Activated CD4-positive, alpha-beta T cell treated with anti-CD3 and anti-CD28 coated beads for 48 hours (primary cell): ENCODE measurements around the gene MCOLN2.
A peak's percentile ranks its signal among the peaks of the same experiment; 100 is the strongest.
"Not testable (repeated sequence)": the region's sequence is repeated elsewhere in the genome, so short reads cannot be mapped to it uniquely, and the experiment has no call there.

Experiments used
- DNase-seq: peaks from one replicate; pipeline ENCODE4 v3.0.0-alpha.2; 2020

MCOLN2 gene

DNA sequence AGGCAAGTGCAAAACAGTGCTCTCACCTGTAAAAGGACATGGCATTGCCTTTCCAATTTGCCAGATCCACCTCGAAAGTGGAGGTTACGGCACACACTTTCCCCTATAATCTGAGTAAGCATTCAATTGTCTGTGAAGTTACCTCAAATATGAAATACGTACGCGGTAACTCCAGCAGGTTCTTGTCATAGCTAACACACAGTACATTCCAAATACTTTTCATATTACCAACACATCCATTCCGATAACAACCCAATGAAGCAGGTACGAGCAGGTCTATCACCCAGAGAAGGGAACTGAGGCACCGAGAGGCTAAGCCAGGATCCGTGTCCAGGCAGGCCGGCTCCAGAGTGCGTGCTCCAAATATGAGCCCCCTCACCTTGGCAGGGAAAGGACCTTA lies 57.2 kb downstream of the MCOLN2 start:
- no peak for DNase-seq

DNA sequence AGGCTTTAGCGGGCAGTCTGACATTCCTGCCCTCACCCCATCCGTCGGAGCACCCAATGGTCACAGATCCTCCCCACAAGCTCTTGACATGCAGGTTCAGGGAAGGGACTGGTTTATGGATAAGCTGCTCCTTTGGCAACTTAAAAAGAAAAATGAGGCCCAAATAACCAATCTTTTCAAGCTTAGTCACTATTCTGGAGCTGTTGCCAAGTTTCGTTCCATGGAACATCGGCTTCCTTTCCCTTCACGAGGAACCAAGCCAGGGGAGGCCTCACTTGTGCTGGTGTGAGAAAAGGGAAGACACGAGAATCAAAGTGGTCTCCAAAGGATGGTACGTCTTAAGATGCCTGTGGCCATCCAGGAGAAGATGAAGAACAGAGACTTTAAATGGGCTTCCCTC lies 57.8 kb downstream of the MCOLN2 start:
- DNase-seq = no peak

DNA sequence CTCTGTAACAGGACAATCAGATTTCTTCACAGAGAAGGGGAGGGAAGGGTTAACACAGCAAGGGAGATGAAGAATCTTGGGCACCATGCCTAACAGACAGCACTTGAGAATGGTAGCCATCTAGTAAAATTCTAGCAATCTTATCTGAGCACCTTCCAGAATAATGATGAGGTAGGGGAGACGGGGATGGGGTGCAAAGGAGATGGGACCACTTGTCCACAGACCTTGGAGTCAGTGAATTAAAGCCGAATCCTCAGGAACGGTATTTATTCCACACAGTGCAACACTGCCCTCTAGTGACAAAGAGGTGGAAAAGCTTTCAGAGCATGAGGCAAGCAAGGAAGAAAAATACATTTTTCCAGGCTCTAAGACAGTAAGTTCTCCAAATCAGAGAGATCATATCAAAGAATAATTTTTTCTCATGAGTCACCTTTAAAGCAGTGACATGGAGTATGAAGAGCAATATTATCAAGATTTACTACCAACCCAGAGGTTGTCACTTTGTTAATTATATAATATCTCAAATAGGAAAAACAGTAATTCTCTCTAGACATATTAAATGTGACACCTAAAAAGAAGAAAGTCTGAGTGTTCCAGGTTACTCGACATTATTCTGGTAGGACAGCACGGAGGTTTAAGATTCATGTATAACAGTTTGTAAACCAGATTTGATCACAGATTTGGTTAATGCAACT lies 60.6 kb downstream of the MCOLN2 start:
- no peak for DNase-seq

DNA sequence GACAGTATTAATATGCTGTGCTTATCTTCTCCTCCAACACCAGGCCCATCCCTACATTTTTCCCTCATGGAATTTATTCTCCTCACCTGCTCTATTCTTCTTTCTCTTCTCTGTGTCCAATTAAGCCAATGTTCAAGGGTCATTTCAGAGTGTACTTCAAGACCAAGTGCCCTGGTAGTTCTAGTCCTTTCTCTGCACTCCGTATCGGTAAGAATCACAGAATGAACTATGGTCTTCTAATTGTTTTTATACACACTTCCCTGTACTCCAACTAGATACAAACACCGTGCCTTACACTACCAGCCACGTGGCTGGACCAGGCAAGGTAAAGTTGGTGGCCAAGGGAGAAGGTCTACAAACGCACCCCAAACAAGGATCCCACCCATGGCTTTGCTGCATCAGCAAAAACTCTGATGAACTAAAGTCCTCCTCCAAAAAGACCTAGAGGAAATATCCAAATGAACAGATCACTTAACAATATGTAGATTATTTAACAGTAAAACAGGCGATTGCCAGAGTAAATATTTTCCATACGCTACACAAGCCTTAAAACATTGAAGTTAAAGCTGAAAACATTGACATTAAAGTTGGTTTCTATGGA lies 63.8 kb downstream of the MCOLN2 start:
- no peak for DNase-seq

DNA sequence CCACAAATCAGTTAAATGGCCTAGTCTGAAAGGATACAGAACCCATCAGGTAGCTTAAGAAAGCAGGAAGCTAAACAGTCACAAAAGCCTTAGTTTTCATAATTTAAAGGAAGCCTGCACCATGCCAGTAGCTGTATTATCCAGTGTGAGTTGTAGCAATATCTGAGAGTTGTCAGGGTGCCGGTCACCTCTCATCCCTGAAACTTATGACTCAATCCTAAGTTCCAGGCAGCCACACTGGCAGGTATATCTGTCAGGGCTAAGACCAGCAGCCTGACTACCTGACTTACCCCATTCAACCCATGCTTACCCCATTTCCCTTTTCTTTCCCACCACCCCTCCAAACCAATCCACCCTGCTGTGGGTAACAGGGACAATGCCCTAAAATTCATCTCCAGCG lies 66.1 kb downstream of the MCOLN2 start:
- DNase-seq = no peak

DNA sequence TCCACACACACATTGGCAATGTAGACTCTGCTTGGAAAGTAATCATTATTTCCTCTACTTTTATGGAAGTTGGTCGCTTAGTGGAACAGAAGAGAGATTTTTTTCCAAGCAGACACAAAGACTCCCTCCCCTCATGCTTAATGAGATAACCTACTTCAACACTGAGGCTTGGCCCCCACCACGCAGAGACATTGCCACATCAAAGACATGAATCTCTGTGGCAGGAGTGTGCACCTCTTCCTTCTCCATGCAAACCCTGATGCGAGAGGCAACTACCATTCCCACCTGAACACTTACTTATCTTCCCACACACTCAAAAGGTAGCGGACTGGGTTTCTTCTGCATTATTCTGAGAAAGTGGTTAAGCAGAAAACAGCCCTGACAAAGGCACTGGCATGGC lies 66.6 kb downstream of the MCOLN2 start:
- DNase-seq = no peak

DNA sequence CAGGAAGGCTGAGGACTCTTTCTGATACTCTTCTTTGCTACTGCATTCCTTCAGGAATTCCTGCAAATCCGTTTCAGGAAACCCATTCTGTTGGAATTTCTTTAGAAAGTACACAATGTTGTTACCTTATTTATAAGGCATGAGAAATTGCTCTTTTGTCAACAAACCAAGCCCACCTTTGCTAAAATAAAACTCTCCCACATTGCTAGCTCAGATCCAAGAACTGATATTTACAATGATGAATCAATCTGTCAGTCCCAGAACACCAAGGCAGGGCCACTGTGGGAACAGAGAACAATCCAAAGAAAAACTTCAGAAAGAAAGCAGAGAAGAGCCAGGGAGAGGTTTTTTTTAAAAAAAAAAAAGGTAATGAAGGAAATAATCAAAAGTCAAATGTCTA lies 67.3 kb downstream of the MCOLN2 start:
- no peak for DNase-seq

DNA sequence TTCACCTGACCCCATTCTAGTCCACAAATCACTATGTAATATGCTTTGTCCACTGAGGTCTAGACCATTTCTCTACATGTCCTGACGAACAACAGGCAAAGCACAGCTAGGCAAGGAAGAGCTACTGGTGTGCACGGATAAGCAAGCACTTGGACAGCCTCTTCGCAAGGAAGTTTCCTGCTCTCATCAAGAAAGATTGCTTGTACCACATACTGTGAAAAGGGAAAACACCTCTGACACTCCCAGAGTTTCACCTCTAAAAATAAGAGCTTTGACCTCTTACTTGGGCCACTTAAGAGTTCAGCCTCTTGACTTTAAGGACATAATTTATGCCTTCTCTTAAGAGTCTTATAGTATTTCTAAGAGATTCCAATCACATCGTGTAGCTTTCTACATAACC lies 67.9 kb downstream of the MCOLN2 start:
- DNase-seq = no peak

DNA sequence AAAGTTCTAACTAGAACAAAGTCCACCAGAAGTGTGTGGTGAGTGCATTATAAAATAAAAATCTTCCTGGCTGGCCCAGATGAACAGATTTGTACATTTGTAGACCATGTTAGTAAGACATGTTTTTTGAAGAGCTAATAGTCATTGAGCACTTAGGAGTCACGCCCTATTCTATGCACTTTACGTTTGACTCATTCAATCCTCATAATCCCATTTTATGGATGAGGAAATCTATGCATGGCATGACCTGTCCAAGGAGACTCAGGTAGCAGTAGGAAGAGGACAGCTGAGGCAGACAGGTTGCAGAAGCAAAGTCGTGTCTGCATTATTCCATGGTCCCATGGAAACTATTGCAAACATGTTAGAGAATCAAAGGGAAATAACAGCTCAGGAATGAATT lies 73.6 kb downstream of the MCOLN2 start:
- DNase-seq = no peak

DNA sequence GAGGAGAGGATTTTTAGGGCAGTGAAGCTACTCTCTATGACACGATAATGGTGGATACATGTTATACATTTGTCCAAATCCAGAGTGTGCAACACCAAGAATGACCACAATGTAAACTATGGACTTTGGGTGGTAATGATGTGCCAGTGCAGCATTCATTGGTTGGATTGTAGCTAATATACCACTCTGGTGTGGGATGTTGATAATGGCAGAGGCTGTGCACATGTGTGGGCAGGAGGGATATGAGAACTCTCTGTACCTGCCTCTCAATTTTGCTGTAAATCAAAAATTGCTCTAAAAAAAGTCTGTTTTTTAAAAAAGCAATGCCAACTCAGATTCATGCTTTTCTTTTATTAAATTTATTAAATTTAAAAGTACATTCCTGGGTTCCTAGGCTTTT lies 76.8 kb downstream of the MCOLN2 start:
- DNase-seq = no peak

DNA sequence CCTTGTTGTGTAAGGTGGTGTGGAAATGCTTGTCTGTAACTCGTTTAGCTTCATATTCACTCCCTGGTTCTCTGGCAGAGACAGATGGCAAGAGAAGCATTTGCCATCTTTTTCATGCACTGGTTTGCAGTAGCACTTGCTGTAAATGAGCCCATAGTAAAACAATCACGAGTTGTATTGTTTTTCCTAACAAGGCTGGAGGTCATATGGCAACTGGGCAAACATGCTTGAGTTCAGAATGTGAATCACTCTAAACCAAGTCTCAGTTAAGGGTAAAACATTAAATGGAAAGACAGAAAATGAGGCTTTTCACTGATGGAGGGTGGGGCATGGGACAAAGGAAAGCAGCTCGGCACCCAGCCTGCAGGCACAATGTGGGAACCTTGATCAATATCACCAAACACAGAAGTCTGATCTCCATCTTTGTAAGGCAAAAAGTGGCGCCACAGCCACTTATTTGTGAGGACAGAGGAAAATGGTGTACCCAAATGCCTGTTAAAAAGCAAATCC lies 77.4 kb downstream of the MCOLN2 start:
- no peak for DNase-seq

DNA sequence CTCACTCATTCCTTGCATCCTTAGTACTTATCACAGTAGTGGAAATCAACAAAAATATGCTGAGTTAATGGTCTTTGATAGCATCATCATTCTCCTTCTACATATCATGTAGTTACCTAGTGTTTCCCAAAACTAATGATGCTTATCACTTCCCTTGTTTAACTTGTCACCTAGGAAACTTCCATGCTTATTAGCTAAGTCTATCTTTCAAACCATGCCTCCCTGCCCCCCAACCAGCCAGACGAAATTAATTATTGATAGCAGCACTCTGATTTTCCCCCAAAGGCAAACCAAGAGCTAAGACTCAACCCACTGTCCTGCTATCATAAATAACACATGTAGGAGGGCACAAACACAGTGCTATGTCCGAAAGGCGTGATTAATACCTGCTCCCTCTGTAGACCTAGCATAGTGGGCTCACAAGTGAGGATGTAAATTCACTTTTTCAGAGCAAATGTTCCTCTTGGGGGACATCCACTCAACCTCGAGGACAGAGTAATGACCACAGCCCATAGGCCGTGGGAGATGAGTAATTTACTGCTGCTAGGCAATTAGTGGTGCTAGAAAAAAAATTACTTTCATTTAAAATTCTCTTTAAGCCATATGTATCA lies 78.1 kb downstream of the MCOLN2 start:
- DNase-seq = no peak

DNA sequence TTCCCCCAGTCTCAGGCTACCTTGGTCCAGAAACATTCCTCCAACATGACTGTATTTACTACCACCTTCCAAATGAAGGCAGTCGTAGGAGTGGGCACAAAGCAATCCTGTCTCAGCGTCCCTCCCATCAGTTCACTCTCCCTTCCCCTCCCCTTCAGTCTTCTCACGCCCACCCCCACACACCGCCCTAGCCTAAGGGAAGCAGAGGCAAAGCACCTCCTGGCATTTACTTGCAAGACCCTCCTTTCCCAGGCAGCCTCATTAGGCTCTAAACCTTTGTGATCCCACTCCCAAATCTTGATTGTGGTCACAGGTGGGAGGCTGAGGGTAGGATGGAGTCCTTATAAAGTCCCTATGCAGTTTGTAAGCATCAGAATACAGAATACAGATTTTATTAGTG lies 80.0 kb downstream of the MCOLN2 start:
- no peak for DNase-seq

DNA sequence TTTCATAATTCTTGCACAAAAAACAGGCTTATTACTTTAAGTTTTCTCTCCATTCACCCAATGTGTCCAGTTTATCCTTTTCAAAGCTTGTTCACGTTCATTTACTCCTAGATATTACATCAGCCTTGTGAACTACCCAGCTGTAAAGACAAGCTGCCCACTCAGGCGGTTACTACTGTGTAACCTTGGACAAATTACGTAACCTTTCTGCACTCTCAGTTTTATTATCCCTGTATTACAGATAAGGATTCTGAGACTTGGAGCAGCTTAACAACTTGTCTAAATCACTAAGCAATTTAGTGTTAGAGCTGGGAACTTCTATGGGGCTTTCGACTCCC lies 83.4 kb downstream of the MCOLN2 start:
- DNase-seq = no peak

DNA sequence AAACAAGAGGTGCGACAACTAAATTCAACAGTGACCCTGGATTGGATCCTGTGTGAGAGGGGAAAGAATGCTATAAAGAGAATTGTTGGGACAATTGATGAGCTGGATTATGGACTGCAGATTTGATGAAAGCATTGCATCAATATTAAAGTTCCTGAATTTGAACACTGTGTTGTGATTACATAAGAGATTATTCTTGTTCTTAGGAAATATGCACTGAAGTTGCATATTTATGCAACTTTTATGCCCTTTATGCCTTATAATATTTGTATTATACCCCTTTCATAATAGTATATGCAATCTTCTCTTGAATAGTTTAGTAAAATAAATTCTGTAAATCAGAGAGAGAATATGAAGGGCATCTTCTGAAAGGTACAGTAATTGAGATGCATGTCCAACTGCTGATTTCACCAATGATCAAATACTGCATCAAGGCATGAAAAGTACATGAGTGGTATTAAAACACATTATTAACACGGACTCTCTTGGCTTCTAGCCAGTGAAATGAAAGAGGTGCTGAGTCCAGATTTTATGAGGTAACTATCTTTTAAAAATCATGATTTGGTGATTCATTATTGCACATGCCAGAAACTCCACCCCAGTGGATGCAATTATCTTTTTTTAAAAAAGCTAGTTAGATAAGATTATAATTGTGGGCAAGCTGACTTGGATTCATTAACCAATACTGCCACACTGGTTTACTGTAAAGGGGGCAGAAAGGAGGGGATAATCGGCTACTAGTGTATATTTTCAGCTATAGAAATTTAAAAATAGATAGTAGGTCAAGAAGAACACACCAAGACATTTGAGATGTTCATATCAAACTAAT lies 84.0 kb downstream of the MCOLN2 start:
- DNase-seq = no peak

DNA sequence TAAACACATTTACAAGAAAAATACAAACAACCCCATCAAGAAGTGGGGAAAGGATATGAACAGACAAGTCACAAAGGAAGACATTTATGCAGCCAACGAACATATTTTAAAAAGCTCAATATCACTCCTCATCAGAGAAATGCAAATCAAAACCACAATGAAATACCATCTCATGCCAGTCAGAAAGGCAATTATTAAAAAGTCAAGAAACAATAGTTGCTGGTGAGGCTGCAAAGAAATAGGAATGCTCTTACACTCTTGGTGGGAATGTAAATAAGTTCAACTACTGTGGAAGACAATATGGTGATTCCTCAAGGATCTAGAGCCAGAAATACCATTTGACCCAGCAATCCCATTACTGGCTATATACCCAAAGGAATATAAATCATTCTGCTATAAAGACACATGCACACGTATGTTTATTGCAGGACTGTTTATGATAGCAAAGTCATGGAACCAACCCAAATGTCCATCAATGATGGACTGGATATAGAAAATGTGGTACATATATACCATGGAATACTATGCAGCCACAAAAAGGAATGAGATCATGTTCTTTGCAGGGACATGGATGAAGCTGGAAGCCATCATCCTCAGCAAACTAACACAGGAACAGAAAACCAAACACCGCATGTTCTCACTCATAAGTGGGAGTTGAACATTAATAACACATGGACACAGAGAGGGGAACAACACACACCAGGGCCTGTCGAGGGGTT lies 88.0 kb downstream of the MCOLN2 start:
- DNase-seq = not testable (repeated sequence)

DNA sequence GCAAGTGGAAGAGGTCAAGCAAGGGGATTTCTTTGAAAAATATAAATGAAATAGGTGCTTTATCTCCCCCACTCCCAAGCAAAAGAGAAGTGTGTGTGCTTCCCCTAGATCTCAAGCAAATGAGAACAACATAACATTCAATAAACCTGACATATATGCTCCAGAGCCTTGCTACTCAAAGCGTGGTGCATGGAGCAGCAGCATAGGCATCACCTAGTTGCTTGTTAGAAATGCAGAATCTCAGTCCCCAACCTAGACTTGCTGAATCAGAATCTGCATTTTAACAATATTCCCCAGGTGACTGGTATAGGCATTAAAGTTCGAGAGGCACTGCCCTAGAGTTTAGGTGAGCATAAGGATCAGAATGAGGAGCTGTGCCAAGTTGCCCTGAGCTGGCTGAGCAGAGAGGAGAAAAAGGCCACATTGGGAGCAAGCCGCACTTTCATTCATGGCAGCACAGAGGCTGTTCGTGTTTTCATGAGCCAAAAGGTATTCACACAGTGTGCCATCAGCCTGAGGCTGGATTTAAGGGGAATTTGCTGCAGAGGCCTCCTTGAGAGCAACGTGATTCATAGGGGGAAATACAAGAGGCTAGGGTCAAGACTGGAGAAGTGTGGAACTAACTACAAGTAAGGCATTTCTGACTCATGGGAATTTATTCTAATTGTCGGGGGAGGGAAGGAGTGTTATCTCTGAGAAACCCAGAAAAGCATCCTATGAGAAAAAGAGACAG lies 89.7 kb downstream of the MCOLN2 start:
- DNase-seq = no peak

DNA sequence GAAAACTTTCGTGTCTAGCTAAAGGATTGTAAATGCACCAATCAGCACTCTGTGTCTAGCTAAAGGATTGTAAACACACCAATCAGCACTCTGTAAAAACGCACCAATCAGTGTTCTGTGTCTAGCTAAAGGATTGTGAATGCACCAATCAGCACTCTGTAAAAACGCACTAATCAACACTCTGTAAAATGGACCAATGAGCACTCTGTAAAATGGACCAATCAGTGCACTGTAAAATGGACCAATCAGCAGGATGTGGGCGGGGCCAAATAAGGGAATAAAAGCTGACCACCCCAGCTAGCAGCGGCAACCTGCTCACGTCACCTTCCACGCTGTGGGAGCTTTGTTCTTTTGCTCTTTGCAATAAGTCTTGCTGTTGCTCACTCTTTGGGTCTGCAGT lies 94.2 kb downstream of the MCOLN2 start:
- not testable (repeated sequence) for DNase-seq

DNA sequence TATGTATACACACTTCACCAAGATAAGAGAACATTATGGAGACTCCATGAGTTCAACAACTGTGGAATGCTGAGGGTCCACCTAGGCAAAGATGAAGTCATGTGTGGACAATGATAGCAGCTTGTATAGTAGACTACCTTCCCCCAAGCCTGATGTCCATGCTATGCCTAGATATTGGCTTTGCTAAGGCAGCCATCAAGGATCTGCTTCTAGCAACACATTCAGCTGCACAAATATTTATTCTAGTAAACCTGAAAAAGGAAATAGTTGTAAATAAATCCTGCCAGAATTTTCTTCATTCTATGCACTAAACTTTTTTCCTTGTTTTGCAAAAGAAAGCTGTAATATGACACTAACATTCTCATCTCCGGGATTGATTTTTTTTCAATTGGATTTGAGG lies 96.9 kb downstream of the MCOLN2 start:
- no peak for DNase-seq

DNA sequence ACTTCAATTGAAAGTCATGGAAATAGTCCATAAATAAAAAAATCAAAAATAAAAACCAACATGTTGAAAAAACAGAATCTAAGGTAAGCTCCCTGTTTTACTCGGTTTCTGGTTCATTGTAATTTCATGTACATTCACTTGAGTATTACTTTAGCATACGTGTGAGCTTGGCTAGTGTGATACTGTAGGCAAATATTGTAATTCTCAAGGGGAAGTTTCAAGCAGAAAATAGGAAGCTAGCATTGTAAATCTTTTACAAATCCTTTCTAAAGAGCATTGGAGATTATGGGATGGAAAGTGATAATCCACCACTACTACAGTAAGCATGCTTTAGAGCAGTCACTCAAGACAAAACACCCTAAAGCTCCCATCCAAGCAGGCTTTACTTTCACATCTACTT lies 100.6 kb downstream of the MCOLN2 start:
- no peak for DNase-seq

DNA sequence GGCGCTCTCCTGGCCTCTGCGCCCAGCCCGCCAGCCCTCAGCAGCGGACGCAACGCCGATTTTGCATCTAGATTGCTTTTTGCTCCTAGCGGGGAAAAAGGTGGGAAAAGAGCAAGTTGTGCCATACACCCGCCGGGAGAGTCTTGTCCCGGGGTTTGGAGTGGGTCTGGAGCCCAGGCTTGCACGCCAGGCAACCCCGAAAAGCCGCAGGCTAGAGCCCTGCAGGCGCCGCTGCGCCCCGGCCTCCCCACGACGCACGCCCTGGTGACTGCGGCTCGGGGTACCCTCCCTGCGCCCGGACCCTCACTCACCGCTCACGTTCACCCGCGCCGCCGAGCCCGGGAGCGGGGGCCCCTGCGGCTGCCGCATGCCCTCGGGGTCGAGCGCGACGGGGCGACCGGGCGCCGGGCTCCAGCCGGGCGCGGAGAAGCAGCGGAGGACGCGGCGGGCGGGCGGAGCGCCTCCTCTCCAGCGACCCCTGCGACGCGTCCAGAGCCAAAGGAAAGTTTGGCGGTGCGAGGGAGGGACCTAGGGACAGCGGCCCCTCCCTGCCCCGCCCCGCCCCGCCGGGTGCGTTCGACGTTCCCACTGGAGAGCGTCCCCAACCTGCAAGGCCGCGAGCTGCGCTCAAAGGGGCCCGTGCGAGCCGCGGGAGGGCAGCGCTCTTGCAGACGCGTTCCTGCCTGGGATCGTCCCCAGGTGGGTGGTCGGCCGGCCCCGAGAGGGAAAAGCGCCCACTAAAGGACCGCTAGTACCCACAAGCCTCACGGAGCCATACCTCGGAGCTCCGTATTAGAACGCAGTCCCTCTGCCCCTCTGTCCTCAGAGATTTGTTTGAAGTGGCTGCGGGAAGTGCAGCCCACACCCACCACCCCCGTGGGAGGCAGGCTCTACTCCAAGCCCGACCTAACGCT lies 104.0 kb downstream of the MCOLN2 start, which contains the start of gene LPAR3:
Gene LPAR3, minus strand, starts transcription at position 502 of the 914 bp plus-strand sequence. CDS start 27,086 bp downstream, outside the sequence.
- DNase-seq = peak; percentile 42
